GM19025 (cell line): ENCODE measurements around the gene NR6A1.

Experiments
- ATAC-seq: cut with Tn5 transposase; IDR thresholded peaks from one replicate; pipeline ENCODE4 v1.9.1; 2021; ENCODE audit warnings: mild to moderate bottlenecking, low read depth, moderate library complexity; ENCODE audit not compliant: unreplicated experiment

The NR6A1 gene

GRCh38 chr9:124696101-124696500 lies 75.0 kb downstream of the NR6A1 start:
- ATAC-seq: no peak

- ATAC-seq: no peak
These were observed 75.7 kb downstream of the NR6A1 start for GRCh38 chr9:124695280-124695890.

DNA sequence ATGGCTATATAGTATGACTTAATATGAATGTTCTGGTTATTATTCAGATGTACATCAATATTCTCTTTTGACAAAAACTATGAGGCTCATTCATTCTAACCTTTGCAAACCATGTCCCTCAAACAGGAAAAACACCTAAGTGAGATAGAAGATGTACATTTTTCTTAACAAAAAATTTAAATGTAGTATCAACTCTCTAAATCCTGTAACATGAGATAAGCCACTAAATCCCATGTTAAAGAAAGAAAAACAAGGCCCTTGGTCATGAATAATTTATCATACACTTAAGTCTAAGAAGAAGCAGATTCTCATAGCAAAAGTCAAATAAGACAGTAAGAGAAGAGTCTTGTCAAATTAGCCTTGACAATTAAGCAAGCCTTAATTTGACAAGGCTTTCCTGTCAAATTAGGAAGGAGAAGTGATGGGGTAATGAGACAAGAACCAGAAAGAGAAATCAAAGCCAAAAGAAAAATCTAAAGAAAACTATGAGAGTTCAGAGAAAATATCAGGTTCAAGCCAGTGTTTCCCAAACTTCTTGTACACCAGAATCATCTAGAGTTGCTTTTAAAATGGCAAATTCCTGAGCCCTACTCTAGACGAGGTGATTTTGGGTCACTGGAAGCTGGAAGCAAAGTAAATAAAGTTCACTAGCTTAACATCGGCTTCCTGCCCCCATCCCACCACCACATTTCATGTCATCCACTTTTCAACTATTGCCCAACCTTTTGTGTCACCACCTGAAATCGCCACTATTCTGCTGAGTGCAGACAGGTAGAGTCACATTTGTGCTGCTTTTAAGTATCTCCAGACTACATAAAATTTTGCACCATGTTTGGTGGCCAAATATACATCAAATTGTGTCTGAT lies 76.5 kb downstream of the NR6A1 start:
- no peak for ATAC-seq

DNA sequence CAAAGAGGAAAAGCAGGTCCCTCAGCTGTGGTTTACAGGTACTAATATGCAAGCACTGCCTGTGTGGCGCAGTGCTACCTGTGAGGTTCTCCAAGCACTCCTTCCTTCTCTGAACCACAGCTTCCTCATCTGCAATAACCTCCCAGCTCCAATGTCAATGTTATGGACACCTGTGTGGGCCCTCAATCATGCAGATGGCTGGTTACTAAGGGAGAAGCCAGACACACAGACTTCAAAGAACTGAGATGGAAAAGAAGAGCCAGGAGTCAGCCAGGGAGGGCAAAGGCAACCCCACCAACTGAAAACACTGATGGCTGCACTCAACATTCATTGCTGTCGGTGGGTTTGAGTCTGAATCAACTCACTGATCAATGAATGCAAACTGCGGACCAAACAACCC lies 77.7 kb downstream of the NR6A1 start:
- ATAC-seq: no peak

- ATAC-seq: no peak
These were observed 82.7 kb downstream of the NR6A1 start for GRCh38 chr9:124688238-124688904.

GRCh38 chr9:124686918-124687317 lies 84.2 kb downstream of the NR6A1 start:
- no peak for ATAC-seq

DNA sequence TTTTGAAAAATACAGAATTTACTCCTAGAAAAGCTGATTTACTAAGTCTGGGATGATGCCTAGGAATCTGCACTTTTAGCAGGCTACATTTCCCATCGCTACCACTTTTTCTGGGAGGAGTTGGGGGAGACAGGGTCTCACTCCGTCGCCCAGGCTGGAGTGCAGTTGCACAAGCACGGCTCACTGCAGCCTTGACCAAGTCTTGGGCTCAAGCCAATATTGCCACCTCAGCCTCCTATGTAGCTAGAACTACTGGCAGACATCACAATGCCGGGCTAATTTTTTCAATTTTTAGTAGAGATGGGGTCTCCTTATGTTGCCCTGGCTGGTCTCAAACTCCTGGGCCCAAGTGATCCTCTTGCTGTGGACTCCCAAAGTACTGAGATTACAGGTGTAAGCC lies 85.9 kb downstream of the NR6A1 start:
- no peak for ATAC-seq

GRCh38 chr9:124684169-124684568 lies 86.9 kb downstream of the NR6A1 start:
- ATAC-seq: no peak

GRCh38 chr9:124683043-124683442 lies 88.1 kb downstream of the NR6A1 start:
- ATAC-seq: no peak

DNA sequence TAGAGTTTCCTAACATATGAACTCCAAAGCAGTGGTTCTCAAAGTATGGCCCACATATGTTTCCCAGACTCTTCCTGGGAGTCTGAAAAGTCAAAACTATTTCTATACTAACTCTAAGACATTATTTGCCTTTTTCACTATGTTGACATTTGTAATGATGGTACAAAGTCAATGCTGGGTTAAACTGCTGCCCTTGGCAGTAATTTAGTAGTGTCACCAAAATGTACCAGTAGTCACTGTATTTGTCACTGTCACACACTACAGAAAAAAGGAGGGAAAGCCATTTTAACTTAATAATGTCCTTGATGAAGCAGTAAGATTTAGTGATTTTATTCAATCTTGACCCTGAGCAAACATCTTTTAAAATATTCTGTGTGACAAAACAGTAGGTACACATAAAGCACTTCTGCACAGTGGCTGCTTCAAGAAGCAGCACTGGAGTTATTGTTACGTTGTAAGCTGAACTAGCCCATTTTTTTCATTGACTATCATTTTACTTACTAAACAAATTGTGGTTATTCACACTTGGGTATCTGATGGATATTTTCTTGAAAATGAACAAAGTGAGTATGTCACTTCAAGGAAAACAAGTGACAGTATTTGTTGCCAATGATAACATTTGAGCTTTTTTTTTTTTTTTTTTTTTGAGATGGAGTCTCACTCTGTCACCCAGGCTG lies 90.3 kb downstream of the NR6A1 start:
- ATAC-seq: no peak

GRCh38 chr9:124680049-124680448 lies 91.1 kb downstream of the NR6A1 start:
- no peak for ATAC-seq

DNA sequence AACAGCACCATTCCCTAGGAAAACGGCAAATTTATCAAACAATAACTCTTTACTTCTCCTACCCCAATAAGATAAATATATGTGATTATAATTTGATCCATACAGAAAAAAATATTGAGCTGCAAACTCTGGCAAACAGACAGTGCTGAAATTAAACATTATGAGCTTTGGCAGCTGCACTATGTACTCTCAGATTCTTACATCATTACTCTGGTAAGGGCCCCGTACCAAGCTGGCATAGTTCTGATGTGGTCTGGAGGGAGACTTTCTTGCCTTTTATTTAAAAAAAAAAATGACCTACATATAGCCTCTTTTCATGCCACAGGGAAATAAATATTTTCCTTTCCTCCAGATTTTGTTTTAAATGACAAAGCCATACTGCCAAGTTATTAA lies 95.0 kb downstream of the NR6A1 start:
- ATAC-seq: no peak

DNA sequence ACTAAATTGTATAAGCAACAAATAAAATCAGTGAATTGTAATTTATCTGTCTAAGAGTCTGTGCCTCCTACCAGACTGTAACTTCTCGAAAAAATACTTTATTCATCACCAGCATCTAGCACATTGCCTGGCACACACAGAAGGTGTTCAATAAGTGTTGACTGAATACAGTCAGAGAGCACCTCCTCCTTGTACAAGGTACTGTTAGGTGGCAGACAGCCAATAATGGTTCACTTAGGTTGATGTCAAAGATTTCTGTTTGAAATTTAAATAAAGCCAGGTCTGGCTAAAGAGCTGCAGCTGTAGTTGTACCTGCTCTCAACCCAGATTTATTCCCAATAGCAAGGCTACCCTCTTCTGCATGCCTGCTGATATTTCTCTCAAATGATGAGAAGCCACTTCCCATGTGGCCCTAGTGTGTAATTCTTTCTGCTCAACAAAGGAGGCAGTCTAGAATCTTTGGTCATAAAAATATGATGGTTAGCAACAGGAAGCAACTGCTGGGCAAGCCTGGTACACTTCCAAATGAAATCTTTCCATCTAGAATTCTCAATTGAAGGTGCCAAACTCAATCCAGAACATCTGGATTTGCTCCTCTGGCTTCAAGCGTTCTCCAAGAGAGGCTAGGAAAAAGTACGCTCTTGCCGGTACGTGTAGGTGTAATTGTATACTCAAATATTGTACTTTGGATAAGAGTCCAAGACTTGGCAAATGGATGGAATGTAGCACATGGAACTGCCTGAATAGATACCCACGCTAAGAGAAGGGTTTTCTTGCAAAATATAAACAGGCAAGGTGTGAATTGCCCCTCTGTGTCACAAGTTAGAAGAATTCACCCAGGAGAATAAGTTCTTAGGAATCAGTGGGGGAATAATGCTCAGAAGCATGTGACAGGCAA lies 95.6 kb downstream of the NR6A1 start:
- no peak for ATAC-seq

DNA sequence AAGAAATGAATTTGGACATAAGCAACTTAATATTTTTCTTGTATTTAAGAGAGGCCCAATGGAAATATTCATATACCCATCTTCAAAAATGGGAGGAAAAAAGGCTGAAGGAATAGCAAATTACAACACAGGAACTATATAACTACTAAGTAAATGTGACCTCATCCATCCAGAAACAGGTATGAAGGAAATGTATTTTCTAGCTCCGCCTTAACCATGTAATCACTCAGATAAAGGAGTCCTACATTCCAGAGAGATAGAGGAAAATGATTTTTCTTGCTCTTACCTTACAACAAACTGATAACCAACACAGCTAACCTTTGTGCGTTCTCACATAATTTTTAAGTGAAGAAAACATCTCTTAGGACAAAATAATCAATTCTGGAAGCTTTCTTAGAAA lies 96.5 kb downstream of the NR6A1 start:
- ATAC-seq: no peak

DNA sequence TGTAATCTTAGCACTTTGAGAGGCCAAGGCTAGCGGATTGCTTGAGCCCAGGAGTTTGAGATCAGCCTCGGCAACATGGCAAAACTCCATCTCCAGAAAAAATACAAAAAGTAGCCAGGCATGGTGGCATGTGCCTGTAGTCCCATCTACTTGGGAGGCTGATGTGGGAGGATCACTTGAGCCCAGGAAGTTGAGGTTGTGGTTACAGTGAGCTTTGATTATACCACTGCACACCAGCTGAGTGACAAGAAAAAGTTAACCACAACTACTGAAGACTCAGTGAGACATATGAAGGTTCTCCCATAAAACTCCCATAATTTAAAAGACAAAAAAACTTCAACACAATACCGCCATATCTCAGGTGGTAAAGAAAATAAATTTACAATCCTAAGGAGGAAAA lies 98.0 kb downstream of the NR6A1 start:
- ATAC-seq: no peak

DNA sequence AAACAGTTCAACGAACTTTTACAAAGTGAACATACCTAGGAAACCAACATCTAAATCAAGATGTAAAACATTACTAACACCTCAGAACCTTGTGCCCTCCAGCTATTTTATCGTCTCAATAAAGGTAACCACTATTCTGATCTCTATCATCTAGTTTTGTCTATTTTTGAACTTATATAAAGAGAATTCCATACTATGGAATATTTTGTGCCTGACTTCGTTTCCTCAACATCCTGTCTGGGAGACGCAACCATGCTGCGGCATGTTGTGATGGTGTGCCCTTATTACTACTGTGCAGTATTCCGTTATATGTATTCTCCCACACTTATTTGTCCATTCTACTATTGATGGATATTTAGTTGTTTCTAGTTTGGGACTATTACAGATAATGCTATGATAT lies 99.2 kb downstream of the NR6A1 start:
- no peak for ATAC-seq

DNA sequence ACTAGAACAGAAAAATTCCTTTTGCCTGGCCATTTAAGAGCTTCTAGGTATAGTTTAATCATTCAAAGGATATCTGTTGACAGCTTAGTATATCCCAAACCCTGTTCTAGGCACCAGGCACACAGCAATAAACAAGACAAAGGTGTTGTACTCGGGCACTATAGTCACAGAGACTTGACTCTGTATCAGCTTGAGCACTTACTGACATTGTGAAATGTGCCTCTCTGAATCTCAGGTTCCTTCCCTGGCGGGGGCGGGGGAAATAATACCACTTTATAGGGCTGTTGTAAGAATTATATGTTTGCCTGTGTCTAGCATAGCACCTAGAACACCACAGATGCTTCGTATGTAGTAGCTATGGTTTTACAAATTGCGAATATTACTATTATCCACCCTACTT lies 104.5 kb downstream of the NR6A1 start:
- no peak for ATAC-seq

DNA sequence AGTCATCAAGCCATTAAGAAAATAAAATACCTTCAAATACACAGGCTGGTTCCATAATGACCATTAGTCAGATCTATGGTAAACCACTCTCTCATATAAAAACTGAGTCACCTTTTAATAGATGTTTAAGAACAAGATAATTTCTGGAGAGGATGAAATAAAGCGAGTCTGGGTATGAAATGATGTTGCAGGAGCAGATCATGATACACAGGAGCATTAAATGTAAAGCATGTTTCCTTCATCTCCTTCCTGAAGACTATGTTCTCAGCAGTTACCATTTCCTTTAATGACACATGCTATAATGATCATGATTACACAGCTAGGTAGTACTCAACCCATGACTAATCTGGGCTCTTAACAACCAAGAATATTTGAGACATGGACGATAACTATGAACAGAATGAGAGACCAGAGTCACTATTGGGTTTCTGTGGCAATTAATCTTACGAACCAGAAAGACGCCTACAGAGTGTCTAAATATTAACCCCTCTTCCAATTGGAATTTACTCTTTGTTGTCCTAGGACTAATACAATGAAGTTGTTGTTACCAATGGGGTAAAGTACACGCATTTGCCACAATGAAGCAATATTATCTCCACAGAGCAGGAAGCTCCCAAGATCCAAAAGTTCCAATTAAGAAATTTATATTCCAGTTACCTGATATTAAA lies 105.6 kb downstream of the NR6A1 start:
- no peak for ATAC-seq

DNA sequence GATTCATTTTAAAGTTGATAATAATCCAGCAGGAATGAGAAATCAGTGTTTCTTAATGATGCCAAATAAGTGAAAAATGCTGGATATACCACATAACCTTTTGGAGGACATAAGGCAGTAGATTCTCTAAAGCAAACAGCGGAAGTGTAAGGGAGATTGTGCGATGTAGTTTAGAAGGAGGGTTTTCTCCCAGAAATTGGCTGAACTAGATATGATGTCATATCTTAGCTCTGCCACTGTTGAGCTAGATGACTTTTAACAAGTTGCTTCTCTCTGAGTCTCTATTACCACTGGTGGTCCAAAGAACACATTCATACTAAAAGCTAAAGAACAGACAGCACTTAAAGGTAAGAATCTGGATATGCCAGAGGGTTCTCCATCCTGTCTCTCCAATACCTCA lies 107.0 kb downstream of the NR6A1 start:
- no peak for ATAC-seq
